Loucy (cell line): ENCODE measurements around the gene SPIRE2.

Experiments
- H2AFZ ChIP-seq: fragments of 200-600 bp; sonication (generic); 2 replicates; pipeline ENCODE4 v1.6.0; 2016; ENCODE audit warnings: antibody characterized with exemption, mild to moderate bottlenecking, low read length, moderate library complexity
- H3F3A ChIP-seq: fragments of 200-600 bp; 2 replicates; pipeline ENCODE4 v1.6.0; 2016; ENCODE audit warnings: antibody characterized with exemption, low read depth, mild to moderate bottlenecking
- H3K27me3 ChIP-seq: fragments of 200-600 bp; sonication (generic); 2 replicates; pipeline ENCODE4 v1.6.1; 2014; ENCODE audit warnings: low read length, mild to moderate bottlenecking; ENCODE audit not compliant: insufficient read depth, poor library complexity, severe bottlenecking
- H3K36me3 ChIP-seq: fragments of 200-600 bp; sonication (generic); 2 replicates; pipeline ENCODE4 v1.6.1; 2016; ENCODE audit warnings: low read length; ENCODE audit not compliant: insufficient read depth
- H3K4me1 ChIP-seq: fragments of 200-600 bp; sonication (generic); 2 replicates; pipeline ENCODE4 v1.5.1; 2014; ENCODE audit warnings: low read length, mild to moderate bottlenecking; ENCODE audit not compliant: insufficient read depth, poor library complexity, severe bottlenecking
- H3K4me2 ChIP-seq: fragments of 200-600 bp; sonication (generic); 2 replicates; pipeline ENCODE4 v1.6.0; 2014; ENCODE audit warnings: antibody characterized with exemption, low read length, low read depth, mild to moderate bottlenecking; ENCODE audit not compliant: poor library complexity, severe bottlenecking
- H3K4me3 ChIP-seq: fragments of 200-600 bp; sonication (generic); 2 replicates; pipeline ENCODE4 v1.5.1; 2014; ENCODE audit warnings: low read length, mild to moderate bottlenecking, mixed read lengths; ENCODE audit not compliant: poor library complexity, severe bottlenecking
- H3K79me2 ChIP-seq: fragments of 200-600 bp; sonication (generic); 2 replicates; pipeline ENCODE4 v1.6.1; 2014; ENCODE audit warnings: low read length; ENCODE audit not compliant: insufficient read depth
- H3K9ac ChIP-seq: fragments of 200-600 bp; sonication (generic); 2 replicates; pipeline ENCODE4 v1.6.0; 2014; ENCODE audit warnings: mild to moderate bottlenecking, low read depth, low read length, moderate library complexity; ENCODE audit not compliant: poor library complexity, severe bottlenecking
- H3K9me2 ChIP-seq: fragments of 200-600 bp; sonication (generic); replicated peaks from 2 replicates; pipeline ENCODE4 v1.6.1; 2016; ENCODE audit warnings: low read depth, low read length, mixed read lengths
- H3K9me3 ChIP-seq: fragments of 200-600 bp; sonication (generic); 2 replicates; pipeline ENCODE4 v1.6.1; 2014; ENCODE audit warnings: mild to moderate bottlenecking, antibody characterized with exemption, low read length, low read depth; ENCODE audit not compliant: insufficient read depth
- H4K20me1 ChIP-seq: fragments of 200-600 bp; sonication (generic); 2 replicates; pipeline ENCODE4 v1.6.0; 2014; ENCODE audit warnings: antibody characterized with exemption, low read length, mild to moderate bottlenecking; ENCODE audit not compliant: insufficient read depth, poor library complexity, severe bottlenecking
- CTCF ChIP-seq: fragments of 200-600 bp; sonication (generic); conservative IDR thresholded peaks from 2 replicates; pipeline ENCODE4 v1.5.1; 2014; ENCODE audit warnings: mild to moderate bottlenecking, antibody characterized with exemption, low read length
- EZH2phosphoT487 ChIP-seq: fragments of 200-600 bp; IDR thresholded peaks from 2 replicates; pipeline ENCODE4 v1.6.1; 2018; ENCODE audit warnings: antibody characterized with exemption, mild to moderate bottlenecking, moderate library complexity, borderline replicate concordance

SPIRE2 gene

GRCh38 chr16:89870440-89870839 lies 42.2 kb downstream of the SPIRE2 start:
- Histone ChIP-seq H3K9me2 (no peaks in the 10 kb centered on the region), H3K9me3 (no peaks in the 10 kb centered on the region), H3K9ac (no peak overlapping the region), H2AFZ (no peak overlapping the region), H3K4me3 (no peak overlapping the region), H3K27me3 (no peaks in the 10 kb centered on the region), H3K36me3 (no peaks in the 10 kb centered on the region), H3F3A (no peaks in the 10 kb centered on the region), H3K4me2 (no peak overlapping the region), H4K20me1 (peaks cover 10% of the 10 kb centered on the region), H3K79me2 (peaks cover 15% of the 10 kb centered on the region), H3K4me1 (peaks cover 3% of the 10 kb centered on the region)
- TF ChIP-seq CTCF: no peak
- TF ChIP-seq EZH2phosphoT487: no peak

- peak overlapping the region; percentile 81 for H3K4me2 ChIP-seq
- H2AFZ ChIP-seq: no peak overlapping the region
- H4K20me1 ChIP-seq: peaks cover 16% of the 10 kb centered on the region
- TF ChIP-seq CTCF: no peak
- no peak for TF ChIP-seq EZH2phosphoT487
- H3F3A ChIP-seq: no peaks in the 10 kb centered on the region
- H3K9me2 ChIP-seq: no peaks in the 10 kb centered on the region
- no peak overlapping the region for H3K4me3 ChIP-seq
- H3K4me1 ChIP-seq: peaks cover 3% of the 10 kb centered on the region
- peak overlapping the region; percentile 92 for H3K9ac ChIP-seq
- no peaks in the 10 kb centered on the region for H3K9me3 ChIP-seq
- peaks cover 26% of the 10 kb centered on the region for H3K79me2 ChIP-seq
- H3K36me3 ChIP-seq: no peaks in the 10 kb centered on the region
- no peaks in the 10 kb centered on the region for H3K27me3 ChIP-seq
Observed at GRCh38 chr16:89871895-89872294, 43.6 kb downstream of the SPIRE2 start.

- peak within 1 kb of the TSS; percentile 72 for H2AFZ ChIP-seq
- TF ChIP-seq CTCF: no peak
- TF ChIP-seq EZH2phosphoT487: no peak
- H3K9me2 ChIP-seq: no peaks in the 10 kb centered on the region
- H3K9ac ChIP-seq: peak within 1 kb of the TSS; percentile 92
- no peaks in the 10 kb centered on the region for H3F3A ChIP-seq
- peak within 1 kb of the TSS; percentile 81 for H3K4me2 ChIP-seq
- no peaks in the 10 kb centered on the region for H3K27me3 ChIP-seq
- peak within 1 kb of the TSS; percentile 90 for H3K4me3 ChIP-seq
- H3K9me3 ChIP-seq: no peaks in the 10 kb centered on the region
- H3K36me3 ChIP-seq: no peaks in the 10 kb centered on the region
- H3K79me2 ChIP-seq: peaks cover 38% of the 10 kb centered on the region
- peaks cover 3% of the 10 kb centered on the region for H3K4me1 ChIP-seq
- H4K20me1 ChIP-seq: peaks cover 16% of the 10 kb centered on the region
Observed at GRCh38 chr16:89873109-89873971, 45.1 kb downstream of the SPIRE2 start, which contains the start of gene TCF25. Gene TCF25, plus strand, starts transcription at chr16:89873592. Its CDS starts 76 bp downstream, at chr16:89873668.
